Immature natural killer cell (primary cell): ENCODE results near the gene CTPS1. TPM values are rescaled to one million over a fixed set of nuclear protein-coding genes. Genes with fewer than 3 reads are reported as not detected.

Source experiments
- DNase-seq, 3 donors: peaks; one replicate each; pipeline ENCODE4 v3.0.0; 2022; ENCODE audit warnings: mixed read lengths in 1 of 3
- H3K27ac Mint-ChIP-seq, 6 donors: one replicate each; pipeline ENCODE4 v1.8.0; 2020; ENCODE audit warnings: mixed read lengths in 6 of 6, mild to moderate bottlenecking in 5 of 6, inconsistent platforms in 4 of 6, moderate library complexity in 3 of 6
- H3K27me3 Mint-ChIP-seq, 3 donors: one replicate each; pipeline ENCODE4 v1.8.0; 2020 to 2021; ENCODE audit warnings: low read depth in 3 of 3, mild to moderate bottlenecking in 3 of 3, mixed read lengths in 3 of 3, moderate library complexity in 3 of 3, inconsistent platforms in 1 of 3
- H3K36me3 Mint-ChIP-seq, 3 donors: one replicate each; pipeline ENCODE4 v1.8.0; 2020; ENCODE audit warnings: mixed read lengths in 3 of 3, inconsistent platforms in 2 of 3, mild to moderate bottlenecking in 2 of 3
- H3K4me1 Mint-ChIP-seq, 2 donors: one replicate each; pipeline ENCODE4 v1.8.0; 2020; ENCODE audit warnings: inconsistent platforms in 2 of 2, mild to moderate bottlenecking in 2 of 2, mixed read lengths in 2 of 2, moderate library complexity in 1 of 2
- H3K4me3 Mint-ChIP-seq, 5 donors: one replicate each; pipeline ENCODE4 v1.8.0; 2020; ENCODE audit warnings: mild to moderate bottlenecking in 5 of 5, mixed read lengths in 5 of 5, inconsistent platforms in 3 of 5, moderate library complexity in 3 of 5
- H3K9me3 Mint-ChIP-seq, 6 donors: one replicate each; pipeline ENCODE4 v1.8.0; 2020; ENCODE audit warnings: mild to moderate bottlenecking in 6 of 6, mixed read lengths in 6 of 6, inconsistent platforms in 4 of 6, moderate library complexity in 3 of 6
- polyA plus RNA-seq, 3 donors: library from polyadenylated mRNA; unstranded; fragments of 300-500 nt; fragmentation: Illumina TruSeq; gene quantifications; one replicate each; pipeline ENCODE4 v1.2.3, GENCODE V29; 2021

CTPS1 gene
- polyA plus RNA-seq, 3 donors from 2014 or later, result 14.8 to 22.6 (median 16.6) TPM

GRCh38 chr1:41056907-41057306 is 77.4 kb downstream of the CTPS1 start:
- Mint-ChIP-seq H3K27me3 (no peaks in the 10 kb centered on the region), H3K4me1 (no peaks in the 10 kb centered on the region), H3K4me3 (no peak overlapping the region), H3K36me3 (peaks cover 18 to 25% (median 24%) of the 10 kb centered on the region in 3 donors), H3K9me3 (no peaks in the 10 kb centered on the region), H3K27ac (no peak overlapping the region)
- DNase-seq, result no peak

Other genes with a start within 250 kb of the CTPS1 start
- gene KCNQ4, start 195.9 kb upstream of the CTPS1 start, polyA plus RNA-seq, result not detected
- gene CITED4, start 117.3 kb upstream of the CTPS1 start, polyA plus RNA-seq, result 1 to 10 TPM; 2.1 to 3.5 (median 2.7) TPM
- under 1 TPM in 2 of 3 donors, not detected in 1; 0.11 to 0.32 TPM for gene SLFNL1, start 42.0 kb downstream of the CTPS1 start, polyA plus RNA-seq